ENCODE results near the gene FBXL16.

GRCh38 chr16:747978-748746 is 42.6 kb upstream of the FBXL16 start:
- TF ChIP-seq CTCF (IDR thresholded peaks at IDR 0.05) (no peak), POLR2A (IDR thresholded peaks at IDR 0.05) (no peak)

Measured in body of pancreas (tissue), 4 donors.